PC-3 (cell line): ENCODE results near the gene DENND4C. TPM values are rescaled to one million over a fixed set of nuclear protein-coding genes. Genes with fewer than 3 reads are reported as not detected.
A peak's percentile ranks its signal among the peaks of the same experiment; 100 is the strongest.

ENCODE experiments used
- ATAC-seq: fragments of 200-7000 bp; cut with Tn5 transposase; 2 replicates; pipeline ENCODE4 v1.9.1; 2020; ENCODE audit warnings: mild to moderate bottlenecking, moderate library complexity
- BruUV-seq: library from RNA; stranded (reverse); fragments of 400-500 nt; replicated peaks from 2 replicates; lab custom pipeline; 2021; lab: Mats Ljungman, UMichigan
- CTCF ChIA-PET: fragments of 300-600 bp; sonication (Branson Sonifier 250); formaldehyde crosslinking; loops from one replicate; lab custom pipeline; 2022; ENCODE audit warnings: antibody characterized with exemption; lab: Charles Lee
- POLR2A ChIA-PET: fragments of 300-600 bp; sonication (Branson Sonifier 250); formaldehyde crosslinking; loops from one replicate; lab custom pipeline; 2022; ENCODE audit warnings: antibody characterized with exemption; ENCODE audit not compliant: unreplicated experiment; lab: Charles Lee
- DNase-seq: peaks from one replicate; pipeline ENCODE4 v3.0.0-alpha.2; 2015
- H2AFZ ChIP-seq: fragments of 300-600 bp; sonication (generic); 2 replicates; pipeline ENCODE4 v1.6.0; 2016; ENCODE audit warnings: antibody characterized with exemption, low read length
- H3F3A ChIP-seq: fragments of 300-600 bp; sonication (generic); one replicate; pipeline ENCODE4 v1.6.0; 2017; ENCODE audit warnings: antibody characterized with exemption, low read length, control low read depth, mild to moderate bottlenecking; ENCODE audit not compliant: unreplicated experiment
- H3K27ac ChIP-seq: fragments of 300-600 bp; sonication (generic); 2 replicates; pipeline ENCODE4 v1.5.1; 2016; ENCODE audit warnings: mild to moderate bottlenecking, low read length
- H3K27me3 ChIP-seq: fragments of 300-600 bp; sonication (generic); 2 replicates; pipeline ENCODE4 v1.6.1; 2016; ENCODE audit warnings: low read length, mixed read lengths
- H3K36me3 ChIP-seq: fragments of 300-600 bp; sonication (generic); 2 replicates; pipeline ENCODE4 v1.6.1; 2016; ENCODE audit warnings: low read depth, mixed run types, low read length, mixed read lengths
- H3K4me1 ChIP-seq: fragments of 300-600 bp; sonication (generic); 2 replicates; pipeline ENCODE4 v1.5.1; 2016; ENCODE audit warnings: low read length; ENCODE audit not compliant: insufficient read depth
- H3K4me2 ChIP-seq: fragments of 300-600 bp; sonication (generic); 2 replicates; pipeline ENCODE4 v1.6.0; 2016; ENCODE audit warnings: low read length
- H3K4me3 ChIP-seq: fragments of 300-600 bp; sonication (generic); 2 replicates; pipeline ENCODE4 v1.5.1; 2016; ENCODE audit warnings: mild to moderate bottlenecking, low read length, mixed read lengths
- H3K79me2 ChIP-seq: fragments of 300-600 bp; sonication (generic); 2 replicates; pipeline ENCODE4 v1.6.1; 2017; ENCODE audit warnings: low read length, mixed read lengths
- H3K9ac ChIP-seq: fragments of 300-600 bp; sonication (generic); 2 replicates; pipeline ENCODE4 v1.6.0; 2016; ENCODE audit warnings: mild to moderate bottlenecking, low read length
- H3K9me2 ChIP-seq: fragments of 300-600 bp; sonication (generic); replicated peaks from 2 replicates; pipeline ENCODE4 v1.6.1; 2016; ENCODE audit warnings: mixed run types, low read length, mixed read lengths
- H3K9me3 ChIP-seq: fragments of 300-600 bp; sonication (generic); 2 replicates; pipeline ENCODE4 v1.6.1; 2016; ENCODE audit warnings: low read length, mixed read lengths
- H4K20me1 ChIP-seq: fragments of 300-600 bp; sonication (generic); 2 replicates; pipeline ENCODE4 v1.6.1; 2016; ENCODE audit warnings: low read length, mixed read lengths
- EZH2 ChIP-seq: fragments of 300-600 bp; sonication (generic); IDR thresholded peaks from one replicate; pipeline ENCODE4 v1.6.1; 2017; ENCODE audit warnings: antibody characterized with exemption, mild to moderate bottlenecking, low read length; ENCODE audit not compliant: unreplicated experiment
- EZH2phosphoT487 ChIP-seq: fragments of 300-600 bp; sonication (generic); IDR thresholded peaks from 2 replicates; pipeline ENCODE4 v1.6.1; 2018; ENCODE audit warnings: mild to moderate bottlenecking, antibody characterized with exemption, low read length, borderline replicate concordance
- intact Hi-C: fragments of 100-400 bp; cut with micrococcal nuclease; formaldehyde crosslinking; loops from 2 replicates; pipeline ENCODE4 v1.9.0; 2023
- total RNA-seq: library from RNA; depleted of rRNA; stranded (reverse); fragments of >200 nt; gene quantifications from 2 replicates; pipeline ENCODE4 v1.2.3, GENCODE V29; 2014
- TF ChIP-seq, protein P1 (sequence below): fragments of 300-600 bp; sonication (generic); conservative IDR thresholded peaks from 2 replicates; pipeline ENCODE4 v1.5.1; 2017; ENCODE audit warnings: antibody characterized with exemption, low read depth, mild to moderate bottlenecking, low read length

Gene DENND4C
- total RNA-seq, 1 experiment from 2014 or later, result 20.9 TPM

DNA sequence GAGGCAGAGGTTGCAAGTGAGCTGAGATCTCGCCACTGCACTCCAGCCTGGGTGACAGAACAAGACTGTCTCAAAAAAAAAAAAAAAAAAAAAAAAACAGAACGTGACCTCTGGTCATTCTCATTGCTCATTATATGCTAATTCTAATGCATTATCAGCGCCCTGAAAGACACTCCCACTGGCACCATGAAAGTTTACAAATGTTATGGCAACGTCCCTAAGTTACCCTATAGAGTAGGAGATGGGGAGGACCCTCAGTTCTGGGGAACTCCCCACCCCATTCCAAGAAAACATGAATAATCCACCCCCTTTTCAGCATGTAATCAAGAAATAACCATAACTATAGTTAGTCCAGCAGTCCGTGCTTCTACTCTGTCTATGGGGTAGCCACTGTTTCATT is 48.9 kb upstream of the DENND4C start:
- no peak overlapping the region for H3K27ac ChIP-seq
- CTCF ChIA-PET, result no interaction called here
- no peaks in the 10 kb centered on the region for H3K9me3 ChIP-seq
- BruUV-seq, result no TSS peak
- no peaks in the 10 kb centered on the region for H3K9me2 ChIP-seq
- no peaks in the 10 kb centered on the region for H3K79me2 ChIP-seq
- H4K20me1 ChIP-seq, result no peaks in the 10 kb centered on the region
- H3K4me1 ChIP-seq, result peaks cover 15% of the 10 kb centered on the region
- H3K4me3 ChIP-seq, result no peak overlapping the region
- intact Hi-C loops, result no loop called here
- ATAC-seq (no peak), DNase-seq (no peak)
- no peak overlapping the region for H3K9ac ChIP-seq
- H3K27me3 ChIP-seq, result no peaks in the 10 kb centered on the region
- no peak for TF ChIP-seq EZH2
- TF ChIP-seq, protein P1, sequence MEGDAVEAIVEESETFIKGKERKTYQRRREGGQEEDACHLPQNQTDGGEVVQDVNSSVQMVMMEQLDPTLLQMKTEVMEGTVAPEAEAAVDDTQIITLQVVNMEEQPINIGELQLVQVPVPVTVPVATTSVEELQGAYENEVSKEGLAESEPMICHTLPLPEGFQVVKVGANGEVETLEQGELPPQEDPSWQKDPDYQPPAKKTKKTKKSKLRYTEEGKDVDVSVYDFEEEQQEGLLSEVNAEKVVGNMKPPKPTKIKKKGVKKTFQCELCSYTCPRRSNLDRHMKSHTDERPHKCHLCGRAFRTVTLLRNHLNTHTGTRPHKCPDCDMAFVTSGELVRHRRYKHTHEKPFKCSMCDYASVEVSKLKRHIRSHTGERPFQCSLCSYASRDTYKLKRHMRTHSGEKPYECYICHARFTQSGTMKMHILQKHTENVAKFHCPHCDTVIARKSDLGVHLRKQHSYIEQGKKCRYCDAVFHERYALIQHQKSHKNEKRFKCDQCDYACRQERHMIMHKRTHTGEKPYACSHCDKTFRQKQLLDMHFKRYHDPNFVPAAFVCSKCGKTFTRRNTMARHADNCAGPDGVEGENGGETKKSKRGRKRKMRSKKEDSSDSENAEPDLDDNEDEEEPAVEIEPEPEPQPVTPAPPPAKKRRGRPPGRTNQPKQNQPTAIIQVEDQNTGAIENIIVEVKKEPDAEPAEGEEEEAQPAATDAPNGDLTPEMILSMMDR, result no peak
- TF ChIP-seq EZH2phosphoT487, result no peak
- POLR2A ChIA-PET, result no interaction called here
- no peak overlapping the region for H2AFZ ChIP-seq
- H3F3A ChIP-seq, result no peaks in the 10 kb centered on the region
- H3K36me3 ChIP-seq, result no peaks in the 10 kb centered on the region
- no peak overlapping the region for H3K4me2 ChIP-seq

DNA sequence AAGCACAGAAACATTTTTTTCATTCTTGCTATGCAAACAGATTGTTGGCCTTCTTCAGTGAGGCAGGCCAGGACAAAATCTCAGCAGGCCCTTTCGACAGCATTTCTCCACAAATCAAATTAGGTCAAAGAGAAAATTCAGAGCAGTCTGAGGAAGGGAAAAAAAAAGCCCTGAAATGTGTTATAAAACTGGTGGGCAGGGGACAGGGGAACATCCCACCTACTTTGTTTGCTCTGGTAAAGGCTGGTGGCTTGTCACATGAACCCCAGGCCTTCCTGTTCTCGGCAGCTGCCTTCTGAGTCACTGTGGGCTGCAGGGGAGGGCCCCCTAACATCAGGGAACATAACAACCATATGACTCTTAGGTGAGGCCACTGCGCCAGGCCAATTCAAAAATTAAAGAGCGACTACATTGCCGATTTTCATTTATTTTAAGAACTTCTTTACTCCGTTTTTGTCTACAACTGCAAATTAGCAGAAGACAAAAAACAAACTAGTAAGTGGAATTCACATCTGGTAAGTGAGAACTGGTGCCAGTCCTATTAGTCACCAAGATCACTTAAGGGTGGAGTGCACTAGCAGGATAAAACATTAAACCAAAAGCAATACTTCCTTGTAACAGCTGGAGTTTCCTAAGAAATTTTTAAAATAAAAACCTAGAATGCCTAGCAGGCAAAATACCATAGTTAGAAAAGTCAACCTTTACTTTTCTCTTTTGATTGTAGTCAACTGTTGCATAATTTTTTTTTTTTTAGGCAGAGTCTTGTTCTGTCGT is 46.2 kb upstream of the DENND4C start:
- Histone ChIP-seq H3K36me3 (no peaks in the 10 kb centered on the region), H2AFZ (peak overlapping the region; percentile 67), H3K9me2 (no peaks in the 10 kb centered on the region), H3F3A (no peaks in the 10 kb centered on the region), H3K9me3 (no peaks in the 10 kb centered on the region), H3K27ac (peak overlapping the region; percentile 64), H4K20me1 (no peaks in the 10 kb centered on the region), H3K9ac (peak overlapping the region; percentile 38; the same call in 1 of the 2 replicates), H3K79me2 (no peaks in the 10 kb centered on the region), H3K4me2 (peak overlapping the region; percentile 67), H3K4me3 (0 out of 2 replicates have a peak overlapping the region, but pooled peaks have one; percentile 11), H3K4me1 (peaks cover 15% of the 10 kb centered on the region), H3K27me3 (no peaks in the 10 kb centered on the region)
- CTCF ChIA-PET, result no interaction called here
- TF ChIP-seq EZH2phosphoT487 (no peak), EZH2 (no peak)
- TF ChIP-seq, protein P1, result no peak
- ATAC-seq, result peak; percentile 98
- intact Hi-C loops, result loop anchor here (2.0 kb wide), 1 partner anchor 46 kb away; the partner anchor contains the start of gene DENND4C
- POLR2A ChIA-PET, result interaction anchor here (0.8 kb wide), 1 partner anchor 46 kb away, joined by 5 read pairs; no protein-coding TSS in a partner anchor
- peak; percentile 64 for DNase-seq
- BruUV-seq, result TSS peak; percentile 37

DNA sequence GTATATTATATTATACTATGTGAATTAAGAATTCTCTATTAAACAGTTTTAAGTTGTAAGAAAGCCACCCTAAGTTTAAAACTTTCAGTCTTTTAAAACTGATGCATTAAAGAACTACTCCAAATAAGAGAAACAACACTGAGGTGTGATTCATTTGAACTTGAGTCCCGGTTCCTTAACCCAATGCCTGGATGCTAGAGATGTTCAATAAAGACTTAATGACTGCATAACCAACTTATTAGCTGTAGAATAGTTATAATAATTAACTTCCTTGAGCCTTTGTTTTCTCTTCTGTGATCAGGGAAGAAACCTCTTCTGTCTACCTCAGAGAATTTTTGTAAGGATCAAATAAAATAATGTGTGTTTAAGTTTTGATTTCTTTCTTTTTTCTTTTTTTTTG is 45.3 kb upstream of the DENND4C start:
- Histone ChIP-seq H3K4me2 (no peak overlapping the region), H3K9ac (no peak overlapping the region), H3K27me3 (no peaks in the 10 kb centered on the region), H3K79me2 (no peaks in the 10 kb centered on the region), H3K4me3 (no peak overlapping the region), H3K9me3 (no peaks in the 10 kb centered on the region), H3F3A (no peaks in the 10 kb centered on the region), H3K4me1 (peaks cover 15% of the 10 kb centered on the region), H3K36me3 (no peaks in the 10 kb centered on the region), H3K27ac (no peak overlapping the region), H2AFZ (no peak overlapping the region), H4K20me1 (no peaks in the 10 kb centered on the region), H3K9me2 (no peaks in the 10 kb centered on the region)
- POLR2A ChIA-PET, result no interaction called here
- TF ChIP-seq EZH2phosphoT487 (no peak), EZH2 (no peak)
- TF ChIP-seq, protein P1, result no peak
- CTCF ChIA-PET, result no interaction called here
- no peak for ATAC-seq
- no TSS peak for BruUV-seq
- no peak for DNase-seq
- intact Hi-C loops, result loop anchor here (2.0 kb wide), 1 partner anchor 46 kb away; the partner anchor contains the start of gene DENND4C
